Peyer's patch (tissue), 4 donors: ENCODE measurements around the gene COBL.

ENCODE experiments used
- POLR2A ChIP-seq, 2 donors: fragments of 450-650 bp; IDR thresholded peaks; one replicate each; pipeline ENCODE4 v1.5.1; 2017; ENCODE audit warnings: antibody characterized with exemption in 2 of 2, mild to moderate bottlenecking in 2 of 2, moderate library complexity in 2 of 2
- TF ChIP-seq, protein P1 (sequence below), 6 experiments: fragments of 450-650 bp in 4 of 6; fragments of 200-600 bp in 2 of 6; sonication (generic) in 1 of 6; IDR thresholded peaks; one replicate each; pipeline ENCODE4 v1.5.1; 2017 to 2019; ENCODE audit warnings: antibody characterized with exemption in 6 of 6, mild to moderate bottlenecking in 3 of 6, moderate library complexity in 1 of 6

DNA sequence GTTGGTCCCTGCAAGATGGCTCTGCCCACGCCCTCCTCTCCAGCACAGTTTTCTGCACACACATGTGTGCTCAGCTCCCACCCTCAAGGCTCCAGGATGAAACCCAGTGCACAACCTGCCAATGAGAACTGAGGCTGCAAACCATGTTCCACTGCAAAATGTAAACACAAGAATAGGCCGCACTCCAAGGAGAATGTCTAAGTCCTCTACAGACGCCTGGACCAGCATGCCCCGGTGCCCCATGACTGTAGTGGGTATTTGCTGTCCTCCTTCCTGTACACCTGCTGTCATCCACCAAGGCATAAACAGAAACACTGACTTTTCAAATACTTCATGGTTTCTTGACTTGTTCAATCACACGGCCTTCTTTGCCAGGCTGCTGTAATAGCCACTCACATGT is 72.6 kb downstream of the COBL start:
- TF ChIP-seq, protein P1, sequence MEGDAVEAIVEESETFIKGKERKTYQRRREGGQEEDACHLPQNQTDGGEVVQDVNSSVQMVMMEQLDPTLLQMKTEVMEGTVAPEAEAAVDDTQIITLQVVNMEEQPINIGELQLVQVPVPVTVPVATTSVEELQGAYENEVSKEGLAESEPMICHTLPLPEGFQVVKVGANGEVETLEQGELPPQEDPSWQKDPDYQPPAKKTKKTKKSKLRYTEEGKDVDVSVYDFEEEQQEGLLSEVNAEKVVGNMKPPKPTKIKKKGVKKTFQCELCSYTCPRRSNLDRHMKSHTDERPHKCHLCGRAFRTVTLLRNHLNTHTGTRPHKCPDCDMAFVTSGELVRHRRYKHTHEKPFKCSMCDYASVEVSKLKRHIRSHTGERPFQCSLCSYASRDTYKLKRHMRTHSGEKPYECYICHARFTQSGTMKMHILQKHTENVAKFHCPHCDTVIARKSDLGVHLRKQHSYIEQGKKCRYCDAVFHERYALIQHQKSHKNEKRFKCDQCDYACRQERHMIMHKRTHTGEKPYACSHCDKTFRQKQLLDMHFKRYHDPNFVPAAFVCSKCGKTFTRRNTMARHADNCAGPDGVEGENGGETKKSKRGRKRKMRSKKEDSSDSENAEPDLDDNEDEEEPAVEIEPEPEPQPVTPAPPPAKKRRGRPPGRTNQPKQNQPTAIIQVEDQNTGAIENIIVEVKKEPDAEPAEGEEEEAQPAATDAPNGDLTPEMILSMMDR (IDR thresholded peaks at IDR 0.05): no peak
- TF ChIP-seq POLR2A (IDR thresholded peaks at IDR 0.05): no peak
